Trophoblast cell (in vitro differentiated cells and primary cell): ENCODE measurements around the gene DNAH3.
"Not testable (repeated sequence)": the region's sequence is repeated elsewhere in the genome, so short reads cannot be mapped to it uniquely, and the experiment has no call there.

Experiments used
- DNase-seq, 2 donors: peaks; one replicate each; pipeline ENCODE4 v3.0.0-alpha.2; 2016
- H2AFZ ChIP-seq: 2 replicates; pipeline ENCODE4 v1.6.1; 2013; ENCODE audit warnings: low read length, moderate library complexity, mild to moderate bottlenecking; ENCODE audit not compliant: insufficient read depth, poor library complexity
- H2AK5ac ChIP-seq: 2 replicates; pipeline ENCODE4 v1.6.1; 2013; ENCODE audit warnings: mild to moderate bottlenecking, low read length
- H2BK120ac ChIP-seq: 2 replicates; pipeline ENCODE4 v1.6.1; 2013; ENCODE audit warnings: low read length, mild to moderate bottlenecking, moderate library complexity; ENCODE audit not compliant: insufficient read depth, poor library complexity
- H2BK12ac ChIP-seq: 2 replicates; pipeline ENCODE4 v1.6.1; 2013; ENCODE audit warnings: mild to moderate bottlenecking, low read length, moderate library complexity
- H2BK5ac ChIP-seq: 2 replicates; pipeline ENCODE4 v1.6.1; 2013; ENCODE audit warnings: low read length, low read depth, moderate library complexity, mild to moderate bottlenecking; ENCODE audit not compliant: poor library complexity
- H3K14ac ChIP-seq: 2 replicates; pipeline ENCODE4 v1.6.1; 2013; ENCODE audit warnings: mild to moderate bottlenecking, low read length
- H3K18ac ChIP-seq: 2 replicates; pipeline ENCODE4 v1.6.1; 2013; ENCODE audit warnings: mild to moderate bottlenecking, low read length
- H3K23ac ChIP-seq: 2 replicates; pipeline ENCODE4 v1.6.1; 2013; ENCODE audit warnings: low read length
- H3K27ac ChIP-seq: 2 replicates; pipeline ENCODE4 v1.5.1; 2013; ENCODE audit warnings: low read depth, mild to moderate bottlenecking, inconsistent platforms, low read length, moderate library complexity
- H3K27me3 ChIP-seq: 2 replicates; pipeline ENCODE4 v1.6.1; 2013; ENCODE audit warnings: inconsistent platforms, mild to moderate bottlenecking, low read length, moderate library complexity; ENCODE audit not compliant: insufficient read depth
- H3K36me3 ChIP-seq, 2 experiments: 1 replicate in 1 of 2; 2 replicates in 1 of 2; pipeline ENCODE4 v1.6.1; 2013; ENCODE audit warnings: low read length in 2 of 2, mild to moderate bottlenecking in 2 of 2, moderate library complexity in 1 of 2; ENCODE audit not compliant: insufficient read depth in 2 of 2, control insufficient read depth in 1 of 2
- H3K4ac ChIP-seq: 2 replicates; pipeline ENCODE4 v1.6.1; 2013; ENCODE audit warnings: low read depth, mild to moderate bottlenecking, low read length, moderate library complexity
- H3K4me1 ChIP-seq, 2 experiments: 1 replicate in 1 of 2; 2 replicates in 1 of 2; pipeline ENCODE4 v1.6.1; 2013; ENCODE audit warnings: low read length in 2 of 2, mild to moderate bottlenecking in 2 of 2, moderate library complexity in 1 of 2; ENCODE audit not compliant: insufficient read depth in 2 of 2, control insufficient read depth in 1 of 2
- H3K4me2 ChIP-seq: 2 replicates; pipeline ENCODE4 v1.6.1; 2013; ENCODE audit warnings: inconsistent platforms, mild to moderate bottlenecking, low read length, moderate library complexity
- H3K4me3 ChIP-seq: 2 replicates; pipeline ENCODE4 v1.5.1; 2013; ENCODE audit warnings: mild to moderate bottlenecking, low read depth, low read length, inconsistent platforms
- H3K79me1 ChIP-seq: one replicate; pipeline ENCODE4 v1.6.1; 2013; ENCODE audit warnings: low read length
- H3K79me2 ChIP-seq: 2 replicates; pipeline ENCODE4 v1.6.1; 2013; ENCODE audit warnings: low read length, mild to moderate bottlenecking; ENCODE audit not compliant: control insufficient read depth, insufficient read depth, poor library complexity
- H3K9ac ChIP-seq: 2 replicates; pipeline ENCODE4 v1.6.1; 2013; ENCODE audit warnings: mild to moderate bottlenecking, low read length
- H3K9me3 ChIP-seq: 2 replicates; pipeline ENCODE4 v1.6.1; 2013; ENCODE audit warnings: low read depth, mild to moderate bottlenecking, control low read depth, inconsistent platforms, low read length; ENCODE audit not compliant: insufficient read depth
- H4K12ac ChIP-seq: 2 replicates; pipeline ENCODE4 v1.6.1; 2013; ENCODE audit warnings: low read depth, mild to moderate bottlenecking, low read length, moderate library complexity
- H4K8ac ChIP-seq: 2 replicates; pipeline ENCODE4 v1.6.1; 2013; ENCODE audit warnings: low read depth, mild to moderate bottlenecking, low read length, moderate library complexity
- H4K91ac ChIP-seq: one replicate; pipeline ENCODE4 v1.6.1; 2013; ENCODE audit warnings: low read depth, mild to moderate bottlenecking, low read length, moderate library complexity
- WGBS: extraction: QIAGEN DNeasy Blood & Tissue Kit; methylation state at CpG from one replicate; pipeline ENCODE4 v1.1.7; 2013; ENCODE audit warnings: missing lambda C conversion rate; ENCODE audit not compliant: insufficient read length, insufficient coverage; ENCODE audit errors: extremely low coverage; 5-methylcytosine and 5-hydroxymethylcytosine counted together

Gene DNAH3

DNA sequence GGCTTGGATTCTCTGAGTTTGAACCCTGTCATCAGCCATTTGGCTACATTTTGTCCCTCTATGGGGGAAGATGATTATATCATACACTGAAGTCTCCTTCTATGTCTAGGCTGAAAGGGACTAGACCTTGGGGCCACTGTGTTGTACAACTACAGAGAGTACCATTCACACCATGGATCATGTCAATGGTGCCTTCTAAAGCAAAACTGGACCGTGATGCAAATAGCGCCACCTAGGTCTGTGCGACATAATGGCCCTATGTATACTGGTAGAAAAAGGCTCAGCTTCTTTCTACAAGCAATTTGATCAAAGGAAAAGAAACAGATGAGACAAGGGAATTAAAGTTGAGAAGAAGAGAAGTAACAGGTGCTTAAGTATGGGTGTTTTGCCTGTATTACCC is 149.4 kb downstream of the DNAH3 start:
- no CpG with 5 or more reads among the region's 3 CpGs for WGBS
- Histone ChIP-seq H3K27ac (no peak overlapping the region), H3K9ac (no peak overlapping the region), H2BK5ac (no peak overlapping the region), H2BK12ac (no peak overlapping the region), H3K4ac (no peak overlapping the region), H2AFZ (no peak overlapping the region), H3K4me3 (no peak overlapping the region), H3K18ac (no peak overlapping the region), H3K4me2 (no peak overlapping the region), H2BK120ac (no peak overlapping the region), H3K79me2 (no peaks in the 10 kb centered on the region), H4K12ac (no peak overlapping the region), H3K9me3 (no peaks in the 10 kb centered on the region), H3K27me3 (no peaks in the 10 kb centered on the region), H3K4me1 (no peaks in the 10 kb centered on the region), H3K14ac (no peak overlapping the region), H2AK5ac (no peak overlapping the region), H4K8ac (no peak overlapping the region), H3K23ac (no peak overlapping the region), H4K91ac (no peak overlapping the region), H3K36me3 (no peaks in the 10 kb centered on the region), H3K79me1 (no peaks in the 10 kb centered on the region)
- peak; percentile 10 to 65 for DNase-seq

GRCh38 chr16:20997147-20997546 is 153.5 kb downstream of the DNAH3 start:
- Histone ChIP-seq H2AFZ (no peak overlapping the region), H3K4me1 (no peaks in the 10 kb centered on the region), H3K4me2 (no peak overlapping the region), H3K18ac (no peak overlapping the region), H3K23ac (no peak overlapping the region), H4K8ac (no peak overlapping the region), H3K4me3 (no peak overlapping the region), H3K27ac (no peak overlapping the region), H2AK5ac (no peak overlapping the region), H3K4ac (no peak overlapping the region), H4K91ac (no peak overlapping the region), H3K79me1 (no peaks in the 10 kb centered on the region), H4K12ac (no peak overlapping the region), H3K27me3 (no peaks in the 10 kb centered on the region), H3K79me2 (no peaks in the 10 kb centered on the region), H2BK12ac (no peak overlapping the region), H3K9ac (no peak overlapping the region), H2BK120ac (no peak overlapping the region), H3K9me3 (no peaks in the 10 kb centered on the region), H3K14ac (no peak overlapping the region), H3K36me3 (no peaks in the 10 kb centered on the region), H2BK5ac (no peak overlapping the region)
- DNase-seq = no peak
- WGBS = no CpG with 5 or more reads among the region's 5 CpGs

GRCh38 chr16:20995711-20996110 is 154.9 kb downstream of the DNAH3 start:
- Histone ChIP-seq H2BK120ac (no peak overlapping the region), H3K18ac (no peak overlapping the region), H3K27ac (no peak overlapping the region), H4K8ac (no peak overlapping the region), H2AFZ (no peak overlapping the region), H3K23ac (peak overlapping the region; percentile 42), H2AK5ac (no peak overlapping the region), H3K27me3 (no peaks in the 10 kb centered on the region), H3K79me1 (no peaks in the 10 kb centered on the region), H3K9me3 (no peaks in the 10 kb centered on the region), H3K14ac (no peak overlapping the region), H3K4ac (no peak overlapping the region), H3K4me2 (no peak overlapping the region), H3K4me3 (no peak overlapping the region), H4K91ac (no peak overlapping the region), H2BK12ac (no peak overlapping the region), H2BK5ac (no peak overlapping the region), H4K12ac (no peak overlapping the region), H3K9ac (no peak overlapping the region), H3K36me3 (no peaks in the 10 kb centered on the region), H3K4me1 (no peaks in the 10 kb centered on the region), H3K79me2 (no peaks in the 10 kb centered on the region)
- DNase-seq = no peak
- no CpG with 5 or more reads among the region's 4 CpGs for WGBS

- not testable (repeated sequence) for H2AK5ac ChIP-seq, H3K79me1 ChIP-seq, H3K27ac ChIP-seq, H4K12ac ChIP-seq, H3K36me3 ChIP-seq, H2BK12ac ChIP-seq, H3K27me3 ChIP-seq, H3K14ac ChIP-seq, H3K79me2 ChIP-seq, H3K18ac ChIP-seq, H3K9ac ChIP-seq, H3K9me3 ChIP-seq, H2BK120ac ChIP-seq, H3K4me2 ChIP-seq, H2AFZ ChIP-seq, H3K4me3 ChIP-seq, H3K23ac ChIP-seq, DNase-seq, H3K4ac ChIP-seq, H3K4me1 ChIP-seq, H2BK5ac ChIP-seq, H4K8ac ChIP-seq, H4K91ac ChIP-seq
- no CpG with 5 or more reads among the region's 38 CpGs for WGBS
Observed at GRCh38 chr16:20989496-20990070, 161.1 kb downstream of the DNAH3 start.
